Osteocyte (in vitro differentiated cells): ENCODE measurements around the gene HPCAL1. TPM values are rescaled to one million over a fixed set of nuclear protein-coding genes. Genes with fewer than 3 reads are reported as not detected.

Experiments used
- DNase-seq: peaks from one replicate; pipeline ENCODE4 v3.0.0; 2021; ENCODE audit warnings: mixed read lengths; ENCODE audit not compliant: unreplicated experiment; ENCODE audit errors: extremely low spot score
- H3K27ac Mint-ChIP-seq: one replicate; pipeline ENCODE4 v1.8.0; 2021; ENCODE audit warnings: mild to moderate bottlenecking, mixed read lengths; ENCODE audit not compliant: unreplicated experiment
- H3K27me3 Mint-ChIP-seq: one replicate; pipeline ENCODE4 v1.8.0; 2021; ENCODE audit warnings: mixed read lengths; ENCODE audit not compliant: unreplicated experiment
- H3K36me3 Mint-ChIP-seq: one replicate; pipeline ENCODE4 v1.8.0; 2021; ENCODE audit warnings: mixed read lengths; ENCODE audit not compliant: unreplicated experiment
- H3K4me1 Mint-ChIP-seq: one replicate; pipeline ENCODE4 v1.8.0; 2021; ENCODE audit warnings: mixed read lengths; ENCODE audit not compliant: unreplicated experiment
- H3K4me3 Mint-ChIP-seq: one replicate; pipeline ENCODE4 v1.8.0; 2021; ENCODE audit warnings: mild to moderate bottlenecking, moderate library complexity, mixed read lengths; ENCODE audit not compliant: unreplicated experiment
- H3K9me3 Mint-ChIP-seq: one replicate; pipeline ENCODE4 v1.8.0; 2021; ENCODE audit warnings: mixed read lengths; ENCODE audit not compliant: unreplicated experiment
- CTCF ChIP-seq: fragments of 200-600 bp; sonication (generic); IDR thresholded peaks from 2 replicates; pipeline ENCODE4 v1.5.0; 2021; ENCODE audit warnings: antibody characterized with exemption, mild to moderate bottlenecking, moderate library complexity
- total RNA-seq: library from RNA; stranded (reverse); gene quantifications from 2 replicates; pipeline ENCODE4 v1.2.1, GENCODE V29; 2021

The HPCAL1 gene
- total RNA-seq, 1 donor from 2014 or later, result 56.8 TPM

DNA sequence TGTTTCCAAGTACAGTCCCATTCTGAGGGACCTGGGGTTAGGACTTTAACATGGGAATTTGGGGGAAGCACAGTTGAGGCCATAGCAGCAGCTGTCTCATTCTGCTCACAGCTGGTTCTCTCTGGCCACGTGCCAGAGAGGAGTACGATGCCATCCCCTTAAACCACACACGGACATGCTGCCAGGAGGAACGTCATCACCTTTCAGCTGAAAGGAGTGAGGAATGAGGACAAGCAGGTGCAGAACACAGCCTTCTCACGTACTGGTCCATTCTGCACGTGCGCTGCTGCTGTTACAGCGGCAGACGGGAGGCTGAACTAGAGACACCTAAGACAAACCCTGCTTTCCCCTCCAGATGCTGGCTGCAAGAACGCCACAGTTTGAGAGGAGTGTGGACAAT lies 111.9 kb downstream of the HPCAL1 start:
- no peak overlapping the region for H3K27ac Mint-ChIP-seq
- peaks cover 6% of the 10 kb centered on the region for H3K36me3 Mint-ChIP-seq
- no peaks in the 10 kb centered on the region for H3K9me3 Mint-ChIP-seq
- no peak for TF ChIP-seq CTCF
- no peak for DNase-seq
- peaks cover 40% of the 10 kb centered on the region for H3K4me1 Mint-ChIP-seq
- no peaks in the 10 kb centered on the region for H3K27me3 Mint-ChIP-seq
- H3K4me3 Mint-ChIP-seq, result no peak overlapping the region

DNA sequence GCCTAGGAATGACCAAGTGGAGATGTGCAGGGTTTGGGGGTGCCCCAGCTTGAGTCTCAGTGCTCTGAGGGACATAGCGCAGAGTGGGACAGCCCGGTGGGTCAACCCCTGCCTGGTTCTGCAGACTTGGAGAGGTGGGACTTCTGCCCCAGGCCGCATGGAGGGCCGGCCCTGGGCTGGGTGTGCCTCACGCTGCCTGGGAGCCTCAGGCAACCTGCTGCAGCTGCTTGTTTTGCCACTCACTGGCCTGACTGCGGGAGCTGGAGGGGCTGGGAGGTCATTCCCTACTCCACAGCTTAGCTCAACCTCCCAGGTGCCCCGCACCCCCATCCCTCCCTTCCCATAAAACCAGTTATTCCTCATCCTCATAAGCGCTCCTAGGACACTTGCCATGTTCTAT lies 112.3 kb downstream of the HPCAL1 start:
- H3K9me3 Mint-ChIP-seq, result no peaks in the 10 kb centered on the region
- peaks cover 8% of the 10 kb centered on the region for H3K36me3 Mint-ChIP-seq
- TF ChIP-seq CTCF, result no peak
- DNase-seq, result no peak
- no peaks in the 10 kb centered on the region for H3K27me3 Mint-ChIP-seq
- no peak overlapping the region for H3K4me3 Mint-ChIP-seq
- no peak overlapping the region for H3K27ac Mint-ChIP-seq
- peaks cover 40% of the 10 kb centered on the region for H3K4me1 Mint-ChIP-seq

DNA sequence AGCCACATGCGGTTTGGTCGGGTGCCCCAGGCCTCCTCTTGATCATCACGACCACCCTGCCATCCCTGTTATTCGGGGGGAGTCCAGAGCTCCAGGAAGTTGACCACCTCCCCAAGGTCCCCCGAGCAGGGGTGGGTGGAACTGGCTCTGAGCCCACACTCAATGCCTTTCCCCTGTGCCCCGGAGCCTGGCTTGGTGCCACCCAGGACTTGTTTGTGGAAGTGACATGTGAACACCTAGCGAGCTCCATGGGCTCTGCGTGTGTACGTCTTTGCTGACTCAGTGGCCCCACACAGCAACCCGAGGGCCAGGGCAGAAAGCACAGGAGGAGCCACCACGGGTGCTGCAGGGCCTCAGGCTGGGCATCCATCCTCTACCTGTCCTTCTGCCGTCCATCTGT lies 112.9 kb downstream of the HPCAL1 start:
- no peak for DNase-seq
- Mint-ChIP-seq H3K9me3 (no peaks in the 10 kb centered on the region), H3K27ac (no peak overlapping the region), H3K27me3 (no peaks in the 10 kb centered on the region), H3K4me1 (peaks cover 40% of the 10 kb centered on the region), H3K36me3 (peaks cover 8% of the 10 kb centered on the region), H3K4me3 (no peak overlapping the region)
- no peak for TF ChIP-seq CTCF

- H3K4me1 Mint-ChIP-seq, result peaks cover 40% of the 10 kb centered on the region
- TF ChIP-seq CTCF, result no peak
- DNase-seq, result no peak
- no peak overlapping the region for H3K27ac Mint-ChIP-seq
- no peak overlapping the region for H3K4me3 Mint-ChIP-seq
- no peaks in the 10 kb centered on the region for H3K9me3 Mint-ChIP-seq
- peaks cover 6% of the 10 kb centered on the region for H3K36me3 Mint-ChIP-seq
- no peaks in the 10 kb centered on the region for H3K27me3 Mint-ChIP-seq
Observed at GRCh38 chr2:10417551-10418335, 115.0 kb downstream of the HPCAL1 start.

GRCh38 chr2:10419553-10420257 lies 117.0 kb downstream of the HPCAL1 start:
- peaks cover 44% of the 10 kb centered on the region for H3K4me1 Mint-ChIP-seq
- H3K36me3 Mint-ChIP-seq, result peaks cover 6% of the 10 kb centered on the region
- no peak overlapping the region for H3K4me3 Mint-ChIP-seq
- no peak for TF ChIP-seq CTCF
- no peak for DNase-seq
- H3K27ac Mint-ChIP-seq, result no peak overlapping the region
- H3K27me3 Mint-ChIP-seq, result no peaks in the 10 kb centered on the region
- H3K9me3 Mint-ChIP-seq, result no peaks in the 10 kb centered on the region
